ENCODE data around the gene LDB3. TPM values are rescaled to one million over a fixed set of nuclear protein-coding genes. Genes with fewer than 3 reads are reported as not detected.

LDB3 gene
- total and polyA plus RNA-seq, 2 of the 8 experiments (the other 6 are each of a cell fraction or from before 2014, with no cell fraction given), result 0.20 to 0.43 TPM

DNA sequence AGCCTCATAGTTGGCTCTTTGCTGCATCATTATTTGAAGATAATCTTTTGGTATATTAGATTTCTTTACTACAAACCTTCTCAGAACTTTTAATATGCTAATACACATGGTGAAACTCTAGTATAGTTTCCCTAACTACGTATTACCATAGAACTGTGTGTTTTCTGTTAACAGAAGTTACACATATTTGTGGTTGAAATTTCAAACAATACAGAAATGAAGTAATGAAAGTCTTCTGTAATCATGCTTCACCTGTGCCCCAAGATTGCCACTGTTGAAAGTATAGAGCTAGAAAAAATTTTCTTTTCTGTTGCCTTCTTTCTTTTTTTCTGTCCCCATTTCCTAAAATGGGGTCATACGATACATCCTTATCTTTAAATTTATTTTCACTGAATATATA is 97.2 kb downstream of the LDB3 start:
- TF ChIP-seq TBP (IDR thresholded peaks at IDR 0.05; ENCODE audit: low read depth, low read length), result no peak
- no peak for TF ChIP-seq RAD21 (IDR thresholded peaks at IDR 0.05 in 1 of 2, conservative IDR thresholded peaks at IDR 0.05 in 1 of 2; ENCODE audit: low read depth in 2 of 2, low read length in 2 of 2)
- TF ChIP-seq YY1 (IDR thresholded peaks at IDR 0.05; ENCODE audit: low read depth, low read length), result no peak
- TF ChIP-seq TAF1 (IDR thresholded peaks at IDR 0.05; ENCODE audit: low read depth, low read length), result no peak
- no peak for TF ChIP-seq CHD1 (IDR thresholded peaks at IDR 0.05; ENCODE audit: low read depth, low read length)
- no peak for TF ChIP-seq CBX5 (IDR thresholded peaks at IDR 0.05; ENCODE audit: low read depth, low read length)
- no peak for TF ChIP-seq SP4 (IDR thresholded peaks at IDR 0.05; ENCODE audit: low read length)
- no peak for TF ChIP-seq CTBP2 (IDR thresholded peaks at IDR 0.05; ENCODE audit: borderline replicate concordance, insufficient read depth, insufficient read length, low read length)
- TF ChIP-seq SP1 (IDR thresholded peaks at IDR 0.05; ENCODE audit: low read depth, low read length), result no peak
- TF ChIP-seq PHF8 (conservative IDR thresholded peaks at IDR 0.05; ENCODE audit: low read depth, low read length), result no peak

More for the DNA sequence above, 97.2 kb downstream of the LDB3 start:
- Histone ChIP-seq H2BK12ac (ENCODE audit: low read depth, low read length) (no peak overlapping the region), H3K27ac (ENCODE audit: low read depth, low read length) (no peak overlapping the region), H3K23me2 (ENCODE audit: low read depth, low read length) (no peaks in the 10 kb centered on the region), H4K8ac (ENCODE audit: extremely low read depth, insufficient read depth, low read length) (no peak overlapping the region), H3K36me3 (ENCODE audit: control insufficient read depth in 2 of 4, insufficient read depth in 4 of 4, low read length in 3 of 4) (no peaks in the 10 kb centered on the region), H2AK5ac (ENCODE audit: low read depth, low read length) (no peak overlapping the region), H2BK120ac (replicated peaks; ENCODE audit: low read depth, low read length) (no peak overlapping the region), H4K91ac (replicated peaks; ENCODE audit: insufficient read length, low read length) (no peak overlapping the region), H3K4me1 (replicated peaks in 1 of 4; ENCODE audit: control insufficient read depth in 3 of 4, insufficient read depth in 4 of 4, low read length in 3 of 4) (peaks cover 7 to 31% (median 21%) of the 10 kb centered on the region in 4 experiments), H3K14ac (ENCODE audit: insufficient read length) (no peak overlapping the region), H3K79me2 (ENCODE audit: control insufficient read depth in 1 of 2, insufficient read depth in 2 of 2, low read length in 2 of 2) (peaks cover 50 to 100% of the 10 kb centered on the region in 2 experiments), H4K5ac (ENCODE audit: insufficient read length, low read depth, low read length) (no peak overlapping the region), H3K23ac (ENCODE audit: insufficient read length) (no peak overlapping the region), H3K4me2 (ENCODE audit: insufficient read depth in 1 of 2, low read depth in 2 of 2, low read length in 2 of 2) (no peak overlapping the region), H2BK5ac (ENCODE audit: low read depth, low read length) (no peak overlapping the region), H3K9me3 (ENCODE audit: insufficient read depth in 2 of 2, low read depth in 1 of 2, low read length in 1 of 2) (no peaks in the 10 kb centered on the region), H3K27me3 (replicated peaks in 1 of 4; ENCODE audit: control insufficient read depth in 3 of 4, extremely low read depth in 1 of 4, insufficient read depth in 3 of 4, low read length in 3 of 4) (no peaks in the 10 kb centered on the region), H3K56ac (replicated peaks; ENCODE audit: insufficient read length, low read depth, low read length) (no peak overlapping the region), H2AFZ (ENCODE audit: low read length) (no peak overlapping the region), H3K79me1 (ENCODE audit: low read depth, low read length) (peaks cover 5% of the 10 kb centered on the region; the same call in 1 of the 2 replicates), H2BK15ac (ENCODE audit: low read length) (no peak overlapping the region), H3K18ac (ENCODE audit: extremely low read depth, low read length) (no peak overlapping the region), H3K4ac (replicated peaks; ENCODE audit: insufficient read length, low read depth, low read length) (no peak overlapping the region), H4K20me1 (replicated peaks in 1 of 2; ENCODE audit: control insufficient read depth in 1 of 2, insufficient read depth in 2 of 2, low read length in 2 of 2) (peaks cover 18 to 34% of the 10 kb centered on the region in 2 experiments), H2BK20ac (ENCODE audit: low read length) (no peak overlapping the region), H3K9ac (replicated peaks in 1 of 4; ENCODE audit: extremely low read depth in 1 of 4, low read depth in 3 of 4, low read length in 3 of 4) (no peak overlapping the region), H3K4me3 (ENCODE audit: extremely low read depth in 1 of 4, insufficient read depth in 2 of 4, low read depth in 3 of 4, low read length in 4 of 4) (no peak overlapping the region)
- FAIRE-seq (no peak), DNase-seq (ENCODE audit: low read depth in 1 of 2, low spot score in 2 of 2) (no peak)
- CTCF ChIA-PET (ENCODE audit: partially characterized antibody), result interaction anchor here (0.6 kb wide), 1 partner anchor 168 kb away, joined by 3 read pairs; no protein-coding TSS in a partner anchor
- POLR2A ChIA-PET (ENCODE audit: partially characterized antibody), result interaction anchor here (0.6 to 1.5 kb wide), 3 partner anchors 8 to 75 kb away, joined by 3 to 4 read pairs (median 4); no protein-coding TSS in a partner anchor
- WGBS, 2 experiments (ENCODE audit: extremely low coverage in 1 of 2, insufficient coverage in 1 of 2, insufficient read length in 1 of 2, insufficient replicate concordance in 2 of 2, low coverage in 1 of 2, low lambda C conversion rate in 2 of 2, missing lambda C conversion rate in 1 of 2), result 83% methylated on average over 2 of the region's 2 CpGs; no CpG with 5 or more reads in 1 of the 2 experiments

Data from H1 (cell line).